Epithelial cell of proximal tubule (primary cell): Measurements from ENCODE around the gene ST8SIA2. TPM values are rescaled to one million over a fixed set of nuclear protein-coding genes. Genes with fewer than 3 reads are reported as not detected.

Experiments
- DNase-seq: peaks from one replicate; pipeline ENCODE4 v3.0.0-alpha.2; 2011; ENCODE audit warnings: low read depth
- H3K4me3 ChIP-seq: 2 replicates; pipeline ENCODE4 v1.5.1; 2011; ENCODE audit warnings: low read depth, mild to moderate bottlenecking, low read length
- total RNA-seq: library from RNA; depleted of rRNA; stranded (reverse); fragments of >200 nt; gene quantifications from 2 replicates; pipeline ENCODE4 v1.2.3, GENCODE V29; 2015
- TF ChIP-seq, protein P1 (sequence below): conservative IDR thresholded peaks from 2 replicates; pipeline ENCODE4 v1.5.1; 2012; ENCODE audit warnings: low read depth, mild to moderate bottlenecking, low read length

Gene ST8SIA2
- total RNA-seq, 1 donor from 2014 or later, result 6.3 TPM

DNA sequence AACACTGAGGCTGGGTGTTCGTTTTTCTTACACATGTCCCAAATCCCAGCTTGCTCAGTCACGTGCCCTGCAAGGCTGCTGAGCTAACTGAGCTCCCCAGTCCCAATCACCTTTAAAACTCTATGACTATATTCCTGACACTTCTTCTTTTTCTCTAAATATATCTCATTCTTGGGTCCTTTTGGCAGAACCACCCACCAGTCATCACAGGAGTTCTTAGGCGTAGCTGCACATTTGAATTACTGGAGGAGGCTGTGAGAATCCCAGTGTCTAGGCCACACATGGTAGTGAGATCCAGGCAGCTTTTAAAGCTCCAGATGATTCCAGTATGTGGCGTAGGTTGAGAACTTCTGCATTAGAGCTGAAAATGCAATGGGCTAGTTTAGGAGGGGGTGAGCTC, 66.3 kb downstream of the ST8SIA2 start:
- TF ChIP-seq, protein P1, sequence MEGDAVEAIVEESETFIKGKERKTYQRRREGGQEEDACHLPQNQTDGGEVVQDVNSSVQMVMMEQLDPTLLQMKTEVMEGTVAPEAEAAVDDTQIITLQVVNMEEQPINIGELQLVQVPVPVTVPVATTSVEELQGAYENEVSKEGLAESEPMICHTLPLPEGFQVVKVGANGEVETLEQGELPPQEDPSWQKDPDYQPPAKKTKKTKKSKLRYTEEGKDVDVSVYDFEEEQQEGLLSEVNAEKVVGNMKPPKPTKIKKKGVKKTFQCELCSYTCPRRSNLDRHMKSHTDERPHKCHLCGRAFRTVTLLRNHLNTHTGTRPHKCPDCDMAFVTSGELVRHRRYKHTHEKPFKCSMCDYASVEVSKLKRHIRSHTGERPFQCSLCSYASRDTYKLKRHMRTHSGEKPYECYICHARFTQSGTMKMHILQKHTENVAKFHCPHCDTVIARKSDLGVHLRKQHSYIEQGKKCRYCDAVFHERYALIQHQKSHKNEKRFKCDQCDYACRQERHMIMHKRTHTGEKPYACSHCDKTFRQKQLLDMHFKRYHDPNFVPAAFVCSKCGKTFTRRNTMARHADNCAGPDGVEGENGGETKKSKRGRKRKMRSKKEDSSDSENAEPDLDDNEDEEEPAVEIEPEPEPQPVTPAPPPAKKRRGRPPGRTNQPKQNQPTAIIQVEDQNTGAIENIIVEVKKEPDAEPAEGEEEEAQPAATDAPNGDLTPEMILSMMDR, result no peak
- no peak for DNase-seq
- no peak overlapping the region for H3K4me3 ChIP-seq

DNA sequence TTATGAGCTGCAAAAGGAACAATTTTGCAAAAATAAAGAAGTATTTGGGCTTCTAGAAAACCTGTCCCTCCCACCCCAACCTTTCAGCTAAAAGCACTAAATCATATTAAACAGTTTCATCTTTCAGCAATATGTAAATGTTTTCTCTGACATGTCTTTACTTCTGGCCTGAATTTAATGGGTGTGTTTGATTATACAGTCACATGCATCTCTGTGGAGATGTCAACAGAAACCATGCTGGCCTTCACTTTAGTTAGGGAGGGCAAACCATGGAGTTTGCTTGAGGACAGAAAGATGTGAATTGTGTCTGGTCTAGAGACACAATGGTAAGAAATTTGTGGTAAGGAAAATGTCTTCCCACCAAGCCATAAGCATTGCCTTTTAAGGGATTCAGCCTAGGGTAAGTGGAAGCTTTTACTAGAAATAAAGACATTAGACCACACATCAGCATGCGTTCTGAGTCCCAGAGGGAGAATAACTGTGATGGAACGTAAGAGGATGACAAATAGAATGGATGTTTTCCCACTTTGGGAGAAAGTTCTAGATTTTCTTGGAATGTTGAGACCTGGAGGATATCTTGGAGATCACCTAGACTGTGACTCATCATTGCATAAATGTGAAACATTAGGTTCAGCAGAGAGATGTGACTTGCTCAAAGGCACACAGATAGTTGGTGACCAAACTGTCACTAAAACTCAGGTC, 68.9 kb downstream of the ST8SIA2 start:
- no peak for DNase-seq
- H3K4me3 ChIP-seq, result no peak overlapping the region
- TF ChIP-seq, protein P1, result no peak

DNA sequence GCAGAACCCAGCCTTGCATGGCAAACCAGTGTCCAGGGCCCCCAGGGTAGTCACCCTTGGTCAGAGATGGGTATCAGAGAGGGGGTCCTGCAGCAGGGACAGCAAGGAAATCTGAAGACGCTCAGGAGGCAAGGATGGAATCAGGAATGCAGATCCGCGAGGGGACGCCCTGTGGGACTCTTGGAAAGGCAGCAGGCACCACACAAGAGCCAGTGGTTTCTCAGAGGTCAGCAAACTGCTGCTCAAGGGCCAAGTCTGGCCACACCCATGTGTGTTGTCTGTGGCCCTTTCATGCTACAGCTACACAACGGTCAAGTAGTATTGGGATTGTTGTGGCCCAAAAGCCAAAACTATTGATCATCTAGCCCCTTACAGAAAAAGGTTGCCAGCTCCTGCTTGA, 69.7 kb downstream of the ST8SIA2 start:
- H3K4me3 ChIP-seq, result no peak overlapping the region
- TF ChIP-seq, protein P1, result no peak
- no peak for DNase-seq

DNA sequence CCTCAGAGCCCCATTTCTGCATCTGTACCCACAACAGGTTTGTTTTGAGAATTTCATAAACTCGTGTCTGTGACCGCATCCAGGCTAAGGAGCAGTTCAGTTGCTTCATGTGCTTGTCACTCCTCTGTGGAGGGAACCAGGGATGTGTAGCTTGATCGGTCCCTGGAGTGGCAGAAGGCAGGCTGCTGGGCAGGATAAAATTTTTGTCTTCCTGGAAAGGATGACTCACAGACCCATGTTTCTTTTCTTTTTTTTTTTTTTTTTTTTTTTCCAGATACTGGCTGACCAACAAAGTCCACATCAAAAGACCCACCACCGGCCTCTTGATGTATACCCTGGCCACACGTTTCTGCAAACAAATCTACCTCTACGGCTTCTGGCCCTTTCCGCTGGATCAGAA, 70.1 kb downstream of the ST8SIA2 start:
- TF ChIP-seq, protein P1, result no peak
- no peak for DNase-seq
- H3K4me3 ChIP-seq, result no peak overlapping the region

DNA sequence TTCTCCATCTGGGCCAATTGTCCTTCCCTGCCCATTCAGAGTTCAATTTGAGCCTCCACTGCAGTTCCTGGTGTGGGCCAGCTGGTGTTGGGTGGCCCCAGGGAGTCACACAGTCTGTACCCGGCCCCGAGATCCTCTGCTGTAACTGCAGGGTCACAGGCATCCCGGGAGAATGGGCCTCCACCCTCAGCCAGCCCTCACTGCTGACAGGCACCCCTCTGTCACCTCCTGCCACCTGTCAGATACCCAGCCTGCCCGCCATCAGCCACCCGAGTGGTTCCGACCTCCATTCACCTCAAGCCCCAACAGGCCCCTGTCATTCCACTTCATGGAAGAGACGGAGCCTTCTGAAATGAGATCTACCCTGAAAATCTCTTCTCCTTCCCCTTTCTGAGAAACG, 73.2 kb downstream of the ST8SIA2 start:
- H3K4me3 ChIP-seq, result no peak overlapping the region
- DNase-seq, result no peak
- TF ChIP-seq, protein P1, result no peak

DNA sequence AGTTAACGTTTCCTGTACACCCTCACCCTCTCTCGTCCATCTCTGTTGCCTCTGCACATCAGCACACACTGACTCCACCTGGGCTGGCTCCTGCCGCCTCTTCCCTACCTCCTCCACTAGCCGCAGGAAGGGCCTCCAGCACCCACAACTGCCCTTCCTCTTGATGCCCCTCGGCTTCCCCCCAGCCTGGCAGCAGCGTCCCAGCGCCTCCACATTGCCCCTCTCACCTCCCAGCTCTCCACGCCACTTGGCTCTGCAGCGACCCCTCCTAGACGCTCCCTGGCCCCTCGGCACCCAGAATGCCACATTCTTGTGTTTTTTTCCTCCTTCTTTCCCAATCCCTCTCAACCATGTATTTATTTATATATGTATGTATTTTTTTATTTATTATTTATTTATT, 73.6 kb downstream of the ST8SIA2 start:
- no peak for DNase-seq
- TF ChIP-seq, protein P1, result no peak
- no peak overlapping the region for H3K4me3 ChIP-seq

DNA sequence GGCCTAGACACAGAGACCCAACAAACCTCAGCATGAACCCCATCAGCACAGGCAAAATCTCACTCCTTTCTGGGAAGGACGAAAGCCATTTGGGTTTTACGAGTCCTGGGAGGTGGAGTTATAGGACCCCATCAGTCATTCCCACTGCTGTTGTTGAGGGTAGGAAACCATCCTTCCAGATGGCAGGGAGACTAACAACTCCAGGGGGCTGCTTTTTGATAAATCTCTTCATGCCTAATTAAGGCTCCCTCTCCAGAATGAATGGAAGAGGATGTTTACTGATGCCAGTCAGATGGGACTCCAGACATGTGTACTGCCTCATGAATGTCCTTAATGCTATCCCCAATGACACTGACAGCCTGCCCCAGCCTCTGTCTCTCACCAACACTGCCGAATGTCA, 75.3 kb downstream of the ST8SIA2 start:
- DNase-seq, result no peak
- TF ChIP-seq, protein P1, result no peak
- H3K4me3 ChIP-seq, result no peak overlapping the region
